Measurements from ENCODE around the gene PTAR1. TPM values are rescaled to one million over a fixed set of nuclear protein-coding genes. Genes with fewer than 3 reads are reported as not detected.
A peak's percentile ranks its signal among the peaks of the same experiment; 100 is the strongest.

Gene PTAR1
- total RNA-seq, 1 donor from 2014 or later = 23.2 TPM

DNA sequence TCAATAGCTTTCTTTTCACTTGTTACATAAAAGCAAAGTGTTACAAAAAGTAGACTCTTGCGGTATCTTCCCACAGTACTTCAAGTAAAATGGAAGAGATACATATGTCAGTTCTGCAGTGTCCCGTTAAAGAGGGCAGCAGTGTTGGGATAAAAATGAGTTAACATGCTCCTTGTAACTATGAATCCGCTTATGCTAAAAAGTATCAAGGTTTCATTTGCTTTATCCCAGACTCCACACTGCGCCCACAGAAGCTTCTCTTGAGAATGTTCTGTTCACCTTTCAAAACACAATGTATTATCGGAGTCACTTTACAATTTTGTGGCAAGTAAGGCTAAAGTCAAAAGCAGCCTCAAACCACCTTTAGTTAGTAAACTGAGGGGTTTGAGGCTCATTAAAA lies 790 bp downstream of the PTAR1 start:
- peaks cover 54% of the 10 kb centered on the region for H3K4me1 ChIP-seq
- peak overlapping the region; percentile 81 for H3K4me3 ChIP-seq
- no peaks in the 10 kb centered on the region for H3K36me3 ChIP-seq
- DNase-seq = no peak
- TF ChIP-seq, protein P1, sequence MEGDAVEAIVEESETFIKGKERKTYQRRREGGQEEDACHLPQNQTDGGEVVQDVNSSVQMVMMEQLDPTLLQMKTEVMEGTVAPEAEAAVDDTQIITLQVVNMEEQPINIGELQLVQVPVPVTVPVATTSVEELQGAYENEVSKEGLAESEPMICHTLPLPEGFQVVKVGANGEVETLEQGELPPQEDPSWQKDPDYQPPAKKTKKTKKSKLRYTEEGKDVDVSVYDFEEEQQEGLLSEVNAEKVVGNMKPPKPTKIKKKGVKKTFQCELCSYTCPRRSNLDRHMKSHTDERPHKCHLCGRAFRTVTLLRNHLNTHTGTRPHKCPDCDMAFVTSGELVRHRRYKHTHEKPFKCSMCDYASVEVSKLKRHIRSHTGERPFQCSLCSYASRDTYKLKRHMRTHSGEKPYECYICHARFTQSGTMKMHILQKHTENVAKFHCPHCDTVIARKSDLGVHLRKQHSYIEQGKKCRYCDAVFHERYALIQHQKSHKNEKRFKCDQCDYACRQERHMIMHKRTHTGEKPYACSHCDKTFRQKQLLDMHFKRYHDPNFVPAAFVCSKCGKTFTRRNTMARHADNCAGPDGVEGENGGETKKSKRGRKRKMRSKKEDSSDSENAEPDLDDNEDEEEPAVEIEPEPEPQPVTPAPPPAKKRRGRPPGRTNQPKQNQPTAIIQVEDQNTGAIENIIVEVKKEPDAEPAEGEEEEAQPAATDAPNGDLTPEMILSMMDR (IDR thresholded peaks at IDR 0.05; ENCODE audit: borderline replicate concordance) = no peak
- intact Hi-C loops (cut with micrococcal nuclease) = no loop called here
- H3K9me3 ChIP-seq (replicated peaks) = no peaks in the 10 kb centered on the region
- no peaks in the 10 kb centered on the region for H3K27me3 ChIP-seq (ENCODE audit: low read depth)
- H3K27ac ChIP-seq (replicated peaks) = peak overlapping the region; percentile 96

GRCh38 chr9:69757996-69758675 lies 1.7 kb downstream of the PTAR1 start:
- Histone ChIP-seq H3K4me3 (peak overlapping the region; percentile 81), H3K27ac (replicated peaks) (peak overlapping the region; percentile 96), H3K36me3 (no peaks in the 10 kb centered on the region), H3K27me3 (ENCODE audit: low read depth) (no peaks in the 10 kb centered on the region), H3K4me1 (peaks cover 62% of the 10 kb centered on the region), H3K9me3 (replicated peaks) (no peaks in the 10 kb centered on the region)
- no peak for DNase-seq
- TF ChIP-seq, protein P1 (IDR thresholded peaks at IDR 0.05; ENCODE audit: borderline replicate concordance) = no peak
- intact Hi-C loops (cut with micrococcal nuclease) = no loop called here

GRCh38 chr9:69755205-69755604 lies 4.6 kb downstream of the PTAR1 start:
- intact Hi-C loops (cut with micrococcal nuclease) = no loop called here
- Histone ChIP-seq H3K4me3 (no peak overlapping the region), H3K4me1 (peaks cover 68% of the 10 kb centered on the region), H3K36me3 (peaks cover 4% of the 10 kb centered on the region), H3K27ac (replicated peaks) (no peak overlapping the region), H3K9me3 (replicated peaks) (no peaks in the 10 kb centered on the region), H3K27me3 (ENCODE audit: low read depth) (no peaks in the 10 kb centered on the region)
- DNase-seq = no peak
- TF ChIP-seq, protein P1 (IDR thresholded peaks at IDR 0.05; ENCODE audit: borderline replicate concordance) = no peak

- intact Hi-C loops (cut with micrococcal nuclease) = no loop called here
- Histone ChIP-seq H3K9me3 (replicated peaks) (no peaks in the 10 kb centered on the region), H3K27ac (replicated peaks) (no peak overlapping the region), H3K27me3 (ENCODE audit: low read depth) (no peaks in the 10 kb centered on the region), H3K4me3 (no peak overlapping the region), H3K4me1 (peaks cover 63% of the 10 kb centered on the region), H3K36me3 (peaks cover 17% of the 10 kb centered on the region)
- DNase-seq = no peak
- TF ChIP-seq, protein P1 (IDR thresholded peaks at IDR 0.05; ENCODE audit: borderline replicate concordance) = no peak
These were observed 6.0 kb downstream of the PTAR1 start for GRCh38 chr9:69753830-69754229.

- TF ChIP-seq, protein P1 (IDR thresholded peaks at IDR 0.05; ENCODE audit: borderline replicate concordance) = no peak
- H3K9me3 ChIP-seq (replicated peaks) = no peaks in the 10 kb centered on the region
- peaks cover 27% of the 10 kb centered on the region for H3K36me3 ChIP-seq
- no peak overlapping the region for H3K4me3 ChIP-seq
- intact Hi-C loops (cut with micrococcal nuclease) = no loop called here
- no peaks in the 10 kb centered on the region for H3K27me3 ChIP-seq (ENCODE audit: low read depth)
- no peak overlapping the region for H3K27ac ChIP-seq (replicated peaks)
- no peak for DNase-seq
- H3K4me1 ChIP-seq = peaks cover 64% of the 10 kb centered on the region
These were observed 9.7 kb downstream of the PTAR1 start for GRCh38 chr9:69750085-69750484.
